ENCODE results near the gene NSL1.
A peak's percentile ranks its signal among the peaks of the same experiment; 100 is the strongest.
"Not testable (repeated sequence)": the region's sequence is repeated elsewhere in the genome, so short reads cannot be mapped to it uniquely, and the experiment has no call there.

Gene NSL1

GRCh38 chr1:212782422-212783154 lies 9.0 kb downstream of the NSL1 start:
- DNase-seq, result no peak

- DNase-seq, result no peak
Measured at GRCh38 chr1:212781225-212781624, 10.4 kb downstream of the NSL1 start.

GRCh38 chr1:212780759-212781158 lies 10.8 kb downstream of the NSL1 start:
- no peak for DNase-seq

- DNase-seq, result not testable (repeated sequence)
Measured at GRCh38 chr1:212779086-212779485, 12.5 kb downstream of the NSL1 start.

GRCh38 chr1:212777151-212777550 lies 14.4 kb downstream of the NSL1 start:
- no peak for DNase-seq

- no peak for DNase-seq
Measured at GRCh38 chr1:212775241-212775640, 16.3 kb downstream of the NSL1 start.

GRCh38 chr1:212774584-212774983 lies 17.0 kb downstream of the NSL1 start:
- no peak for DNase-seq

- no peak for DNase-seq
Measured at GRCh38 chr1:212773011-212773410, 18.6 kb downstream of the NSL1 start.

- DNase-seq, result no peak
Measured at GRCh38 chr1:212771341-212771740, 20.2 kb downstream of the NSL1 start.

- no peak for DNase-seq
Measured at GRCh38 chr1:212769459-212770167, 22.0 kb downstream of the NSL1 start.

- DNase-seq, result not testable (repeated sequence)
Measured at GRCh38 chr1:212766825-212767224, 24.8 kb downstream of the NSL1 start.

GRCh38 chr1:212764718-212765281 lies 26.8 kb downstream of the NSL1 start:
- DNase-seq, result not testable (repeated sequence)

GRCh38 chr1:212762839-212763238 lies 28.7 kb downstream of the NSL1 start:
- DNase-seq, result no peak

- DNase-seq, result no peak
Measured at GRCh38 chr1:212762234-212762633, 29.3 kb downstream of the NSL1 start.

GRCh38 chr1:212760126-212760823 lies 31.3 kb downstream of the NSL1 start:
- DNase-seq, result peak; percentile 58 to 60

GRCh38 chr1:212759683-212760082 lies 31.9 kb downstream of the NSL1 start:
- DNase-seq, result no peak

- DNase-seq, result no peak
Measured at GRCh38 chr1:212754680-212755079, 36.9 kb downstream of the NSL1 start.

GRCh38 chr1:212754193-212754592 lies 37.4 kb downstream of the NSL1 start:
- DNase-seq, result no peak

GRCh38 chr1:212753749-212754148 lies 37.8 kb downstream of the NSL1 start:
- no peak for DNase-seq

GRCh38 chr1:212752934-212753497 lies 38.6 kb downstream of the NSL1 start:
- DNase-seq, result no peak

GRCh38 chr1:212752252-212752933 lies 39.2 kb downstream of the NSL1 start:
- no peak for DNase-seq

GRCh38 chr1:212749821-212750535 lies 41.6 kb downstream of the NSL1 start:
- DNase-seq, result no peak

Measured in stimulated activated CD4-positive, alpha-beta T cell treated with anti-CD3 and anti-CD28 coated beads, Interleukin-2, amount 100 ng/mL, for 48 hours (primary cell).